Lower leg skin (tissue), 3 donors: ENCODE results near the gene SHLD2.

Source experiments
- CTCF ChIP-seq, 3 donors: fragments of 450-650 bp; IDR thresholded peaks; one replicate each; pipeline ENCODE4 v1.5.1; 2016; ENCODE audit warnings: antibody characterized with exemption in 3 of 3, mild to moderate bottlenecking in 3 of 3, moderate library complexity in 2 of 3
- POLR2A ChIP-seq, 2 donors: fragments of 450-650 bp; IDR thresholded peaks; one replicate each; pipeline ENCODE4 v1.6.1; 2016 to 2017; ENCODE audit warnings: antibody characterized with exemption in 2 of 2, mild to moderate bottlenecking in 1 of 2, moderate library complexity in 1 of 2

GRCh38 chr10:87053577-87054181, 41.3 kb upstream of the SHLD2 start:
- TF ChIP-seq POLR2A (IDR thresholded peaks at IDR 0.05) (no peak), CTCF (IDR thresholded peaks at IDR 0.05) (no peak)
